SHP77 (cell line): Measurements from ENCODE around the gene IGF2BP3.

Source experiments
- DNase-seq, 2 experiments: peaks; one replicate each; lab custom pipeline; 2025; lab: John Stamatoyannopoulos, UW

IGF2BP3 gene

DNA sequence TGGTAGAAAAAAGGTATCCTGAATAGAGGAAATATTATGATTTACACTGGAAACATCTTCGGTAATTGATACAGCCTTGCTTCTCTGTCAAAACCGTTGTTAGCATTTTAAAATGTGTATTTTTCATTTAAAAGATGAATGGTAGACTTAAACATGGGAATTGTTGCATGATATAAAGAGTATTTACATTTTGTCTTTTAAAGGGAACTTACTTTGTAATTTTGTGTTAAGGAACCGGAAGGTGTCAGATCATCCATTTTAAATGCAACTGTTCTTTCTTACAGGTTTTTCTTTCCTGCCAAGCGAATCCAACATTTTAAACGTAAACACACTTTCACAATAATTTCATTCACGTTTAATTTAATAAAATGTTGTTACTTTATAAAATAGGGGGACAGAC lies 1.8 kb upstream of the IGF2BP3 start:
- no peak for DNase-seq

DNA sequence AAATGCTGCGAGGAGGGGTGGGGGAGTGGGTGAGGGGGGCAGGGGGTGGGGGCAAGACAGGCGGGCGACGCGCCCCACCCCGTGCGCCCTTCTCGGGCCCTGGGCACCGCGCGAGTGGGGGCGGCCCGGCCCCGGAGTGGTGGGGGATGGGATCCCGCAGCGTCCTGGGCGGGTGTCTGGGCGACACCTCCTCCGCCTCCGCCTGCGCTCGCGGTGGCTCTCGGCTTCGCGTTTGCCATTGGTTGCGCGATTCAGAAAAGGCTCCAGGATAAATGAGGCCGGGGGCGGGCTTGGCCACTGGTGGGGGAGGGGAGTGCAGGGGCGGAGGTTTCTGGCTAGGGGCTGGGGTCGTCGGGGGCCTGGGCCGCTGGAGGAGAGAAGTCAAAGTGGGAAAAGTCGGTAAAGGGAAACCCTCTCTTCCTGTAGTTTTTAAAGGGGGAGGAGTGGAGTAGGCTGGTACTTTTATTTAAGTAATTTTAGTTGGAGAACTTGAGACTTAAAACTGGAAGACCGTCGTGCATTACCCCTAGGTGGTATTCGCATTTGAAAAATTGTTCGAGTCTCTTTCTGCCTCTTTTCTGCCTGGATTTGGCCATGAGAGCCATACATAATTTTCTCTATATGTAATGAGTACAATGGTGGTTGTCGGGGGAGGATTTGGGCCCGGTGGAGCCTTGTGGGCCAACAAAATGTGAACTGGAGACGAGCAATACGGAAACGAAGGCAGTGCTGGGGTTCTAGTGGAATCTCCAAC lies 992 bp upstream of the IGF2BP3 start:
- peak; percentile 93 to 98 for DNase-seq

DNA sequence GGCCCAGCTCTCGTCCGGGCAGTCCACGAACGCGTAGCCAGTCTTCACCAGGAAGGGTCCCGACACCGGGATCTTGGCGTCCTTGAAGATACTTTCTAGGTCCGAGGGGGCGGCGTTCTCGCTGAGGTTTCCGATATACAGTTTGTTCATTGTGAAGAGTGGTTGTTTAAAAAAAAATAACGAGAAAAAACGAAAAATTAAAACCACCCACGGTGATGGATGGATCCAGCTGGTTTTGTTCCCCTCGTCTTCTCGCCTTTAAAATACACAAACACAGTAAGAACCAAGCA lies 385 bp downstream of the IGF2BP3 start:
- DNase-seq, result no peak

DNA sequence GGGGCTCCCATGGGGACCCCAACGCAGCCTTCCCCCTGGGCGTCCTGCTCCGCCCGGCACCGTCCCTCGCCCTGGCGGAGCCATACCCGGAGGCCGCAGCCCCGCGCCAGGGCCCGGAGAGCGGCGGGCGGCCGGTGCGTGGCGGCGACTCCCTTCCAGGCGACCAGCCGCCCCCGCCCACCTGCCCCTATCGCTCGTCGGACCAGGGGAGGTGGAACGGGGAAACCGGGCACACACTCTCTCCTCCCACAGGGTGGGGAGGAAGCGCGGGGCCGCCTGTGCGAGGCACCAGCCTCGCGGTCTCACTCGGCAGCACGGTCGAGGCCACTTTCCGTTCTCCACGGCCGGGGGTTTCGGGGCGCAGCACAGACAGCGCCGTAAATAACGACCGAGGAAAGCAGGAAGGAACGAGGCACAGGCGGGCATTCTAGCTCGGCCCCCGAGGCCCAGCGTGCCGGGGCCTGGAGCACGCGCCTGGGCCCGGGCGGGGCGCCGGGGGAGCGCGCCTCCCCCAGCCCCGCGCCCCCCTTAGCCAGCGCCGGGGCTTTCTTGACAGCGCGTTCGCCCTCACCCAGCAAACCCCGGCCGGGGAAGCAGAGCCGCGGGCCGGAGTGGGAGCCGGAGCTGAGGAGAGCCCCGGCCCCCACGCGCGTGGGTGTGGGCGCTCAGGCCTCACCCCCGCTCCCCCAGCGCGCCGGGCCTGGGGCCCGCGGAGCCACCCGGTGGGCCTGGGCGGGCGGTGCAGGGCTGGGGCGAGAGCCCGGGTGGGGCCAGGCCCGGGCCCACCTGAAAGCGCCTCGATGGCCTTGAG lies 936 bp downstream of the IGF2BP3 start:
- peak in 1 of 2 experiments; percentile 52 for DNase-seq

DNA sequence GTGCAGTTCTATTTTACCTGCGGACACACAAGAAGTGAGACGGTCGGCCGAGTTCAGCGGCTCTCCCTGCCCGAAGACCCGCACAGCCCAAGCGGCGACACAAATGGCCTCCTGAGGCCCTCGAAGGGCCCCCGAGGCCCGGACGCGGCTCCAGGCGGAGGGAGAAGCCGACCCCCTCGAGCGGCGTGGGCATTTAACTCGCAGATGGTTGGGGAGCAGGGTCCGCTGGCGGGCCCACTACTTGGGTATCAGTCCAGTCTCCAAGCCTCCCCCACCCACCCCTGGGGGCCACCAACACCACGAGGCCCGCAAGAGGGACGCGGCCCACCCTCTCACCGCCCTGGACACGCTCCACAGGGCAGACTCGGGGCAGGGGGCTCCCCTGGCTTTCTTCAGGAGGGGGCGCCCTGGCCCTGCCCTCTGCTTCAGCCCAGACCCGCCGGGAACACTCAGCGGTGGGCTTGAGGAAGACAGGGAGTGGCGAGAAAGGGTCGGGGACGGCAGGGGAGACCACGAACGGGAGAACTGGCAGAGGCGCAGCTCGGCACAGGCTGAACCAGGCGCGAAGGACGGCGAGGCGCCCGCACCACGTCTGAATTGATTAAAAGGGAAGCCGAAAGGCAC lies 1.7 kb downstream of the IGF2BP3 start:
- DNase-seq, result peak in 1 of 2 experiments; percentile 20

DNA sequence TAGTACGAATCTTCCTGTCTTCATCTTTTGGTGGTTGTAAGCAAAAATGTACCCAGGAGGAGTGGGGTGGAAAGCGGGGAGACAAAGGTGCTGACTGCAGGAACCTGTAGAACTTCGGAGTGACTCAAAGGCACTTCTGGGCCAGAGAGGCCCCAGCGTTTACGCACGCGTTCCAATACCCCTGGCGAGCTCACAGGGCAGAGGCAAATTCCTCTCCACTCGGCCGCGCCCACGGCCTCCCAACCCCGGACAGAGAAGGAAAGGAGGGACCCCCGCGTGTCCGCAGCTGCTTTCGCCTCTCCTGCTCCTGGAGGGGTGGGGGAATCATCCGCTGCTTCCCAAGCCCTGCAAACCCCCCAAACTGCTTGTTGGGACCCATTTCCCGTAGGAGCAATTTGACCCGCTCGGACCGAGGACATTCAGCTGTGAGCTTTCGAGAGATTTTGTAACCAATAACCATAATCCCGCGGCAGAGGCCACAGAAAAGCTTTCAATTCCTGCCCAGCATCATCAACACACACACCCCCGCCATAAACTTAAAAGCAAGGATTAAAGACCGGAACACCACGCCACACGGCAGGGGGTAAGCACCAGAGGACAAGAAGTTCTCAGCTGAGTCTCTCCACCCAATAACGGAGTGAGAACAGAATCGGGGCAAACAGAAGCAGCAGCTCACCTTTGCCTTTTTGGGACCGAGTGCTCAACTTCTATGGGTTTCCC lies 2.3 kb downstream of the IGF2BP3 start:
- DNase-seq, result peak; percentile 26 to 31

DNA sequence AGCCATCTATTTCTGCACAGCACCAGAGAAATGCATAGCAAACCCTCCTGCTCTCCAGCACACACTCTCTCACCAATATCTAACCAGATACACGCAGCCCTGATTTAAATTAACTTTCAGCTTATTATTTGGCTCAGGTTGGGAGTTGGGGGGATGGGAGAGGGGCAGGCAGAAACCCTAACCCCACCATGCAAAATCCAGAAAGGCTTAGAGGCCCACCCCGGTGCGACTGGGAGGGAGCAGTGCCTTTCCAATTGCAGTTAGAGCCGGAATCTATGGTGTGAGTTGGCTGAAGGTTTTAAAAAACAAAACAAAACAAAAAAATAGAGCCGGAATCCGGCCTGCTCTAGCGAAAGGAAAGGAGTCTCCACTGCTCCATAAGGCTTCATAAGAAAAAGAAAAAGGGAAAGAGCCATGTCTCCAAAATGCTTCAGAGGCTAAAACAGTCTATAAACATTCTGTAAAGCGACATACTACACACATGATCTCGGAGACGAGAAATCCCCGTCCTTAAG lies 2.9 kb downstream of the IGF2BP3 start:
- no peak for DNase-seq

DNA sequence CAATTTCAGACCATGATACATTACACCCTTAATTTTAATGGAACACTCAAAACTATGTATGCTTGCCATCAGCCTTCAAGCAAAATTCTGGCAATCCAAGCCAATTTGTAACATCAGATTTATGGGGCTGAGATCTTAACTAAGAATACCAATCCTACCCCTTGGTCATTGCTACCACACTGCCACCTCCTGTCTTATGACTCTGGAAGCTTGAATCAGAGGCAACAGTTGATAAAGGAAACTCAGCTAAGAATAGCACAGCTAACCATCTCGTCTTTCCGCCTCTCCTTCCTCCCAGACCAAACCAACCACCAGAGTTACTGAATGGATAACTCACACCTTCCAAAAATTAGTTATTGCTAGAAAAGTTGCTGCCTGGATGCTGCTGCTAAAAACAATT lies 7.4 kb downstream of the IGF2BP3 start:
- DNase-seq, result no peak

DNA sequence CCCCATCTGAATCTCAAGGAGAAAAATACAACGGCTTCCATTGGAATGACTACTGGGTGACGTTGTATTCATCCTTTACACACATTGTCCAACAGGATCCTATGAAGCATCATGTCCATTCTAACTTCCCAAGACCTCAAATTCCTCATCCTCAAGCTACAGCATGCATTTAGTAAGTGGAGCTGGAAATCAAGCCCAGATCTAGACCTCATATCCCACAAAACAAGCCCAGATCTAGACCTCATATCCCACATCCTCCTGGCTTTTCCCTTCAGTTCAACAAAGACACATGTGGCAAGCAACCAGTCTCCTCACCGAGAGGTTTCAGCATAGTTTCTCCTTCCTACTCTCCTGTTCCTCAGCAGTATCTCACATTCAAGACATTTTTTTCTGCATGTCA lies 12.2 kb downstream of the IGF2BP3 start:
- no peak for DNase-seq

DNA sequence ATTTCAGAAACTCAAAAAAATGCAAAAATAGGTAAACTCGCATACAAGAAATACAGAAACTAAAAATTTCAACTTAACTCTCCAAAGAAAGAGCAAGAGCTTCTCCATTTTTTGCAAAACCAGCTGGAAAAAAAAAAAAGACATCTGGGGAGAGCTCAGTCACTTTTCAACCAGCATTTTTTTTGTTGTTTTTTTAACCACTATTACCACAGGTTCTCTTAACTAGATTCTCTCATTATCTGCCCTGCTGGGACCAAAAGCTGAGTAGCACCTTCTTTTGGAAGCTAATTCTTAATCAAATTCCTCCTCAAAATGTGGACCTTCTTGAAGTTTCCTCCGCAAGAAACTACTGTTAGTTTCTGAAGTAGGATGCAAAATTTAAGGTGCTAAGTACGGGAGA lies 14.2 kb downstream of the IGF2BP3 start:
- no peak for DNase-seq

DNA sequence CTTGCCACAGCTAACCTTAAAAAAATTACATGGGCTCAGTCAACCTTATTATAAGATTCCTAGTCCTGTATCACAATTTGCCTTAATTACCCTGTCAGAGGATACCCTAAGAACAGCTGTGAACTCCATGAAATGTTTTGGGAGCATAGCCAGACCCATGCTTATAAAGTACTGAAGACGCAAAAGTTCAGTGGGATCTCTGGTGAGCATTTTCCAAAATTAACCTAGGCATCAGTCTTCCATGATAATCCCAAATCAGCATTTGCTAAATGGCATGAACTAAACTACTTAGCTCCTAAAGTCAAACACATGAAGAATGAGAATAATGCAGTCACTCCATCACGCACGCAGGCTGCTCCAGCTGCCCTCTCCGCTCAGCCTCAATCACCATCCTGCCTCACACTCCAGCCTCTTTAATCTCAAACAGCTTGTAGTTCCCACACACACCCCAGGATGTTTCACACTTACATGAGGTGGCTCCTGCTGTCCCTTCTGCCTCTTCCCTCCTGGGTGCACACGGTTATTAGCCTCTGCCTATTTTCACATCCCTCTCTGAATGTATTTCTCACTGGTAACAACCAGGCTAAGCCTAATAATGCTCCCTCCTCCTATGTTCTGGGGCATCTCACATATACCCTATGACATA lies 15.3 kb downstream of the IGF2BP3 start:
- no peak for DNase-seq

DNA sequence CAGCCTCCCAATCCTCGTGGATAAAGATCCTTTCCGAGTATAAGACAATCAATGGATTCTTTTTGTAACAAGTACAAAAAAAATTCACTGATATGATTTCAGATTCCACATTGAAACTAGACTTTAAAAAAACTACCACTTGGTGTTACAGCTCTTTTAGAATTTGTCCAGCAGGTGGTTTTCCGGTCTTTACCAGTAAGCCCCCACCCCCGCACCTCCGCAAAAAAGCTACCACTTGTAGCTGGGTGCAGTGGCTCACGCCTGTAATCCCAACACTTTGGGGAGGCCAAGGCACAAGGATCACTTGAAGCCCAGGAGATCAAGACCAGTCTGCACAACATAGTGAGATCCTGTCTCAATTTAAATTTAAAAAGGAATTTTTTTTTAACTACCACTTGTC lies 19.8 kb downstream of the IGF2BP3 start:
- DNase-seq, result no peak

DNA sequence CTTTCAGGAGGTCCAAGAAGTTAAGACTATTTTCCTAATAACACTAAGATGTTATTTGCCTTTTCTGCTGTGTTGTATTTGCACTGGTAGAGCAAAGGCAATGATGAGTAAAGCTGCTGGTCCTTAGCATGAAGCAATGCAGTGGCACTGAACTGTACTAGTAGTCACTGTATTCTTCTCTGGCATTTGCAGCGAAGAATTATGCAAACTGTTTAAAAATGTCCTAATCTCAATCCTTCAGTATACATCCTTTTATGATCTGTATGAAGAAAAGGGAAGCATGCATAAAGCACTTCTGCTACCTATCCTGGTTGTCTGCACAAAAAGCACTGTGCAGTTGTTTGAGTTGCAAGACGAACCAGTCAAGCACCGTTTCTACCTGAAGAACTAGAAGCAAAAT lies 20.4 kb downstream of the IGF2BP3 start:
- DNase-seq, result no peak

DNA sequence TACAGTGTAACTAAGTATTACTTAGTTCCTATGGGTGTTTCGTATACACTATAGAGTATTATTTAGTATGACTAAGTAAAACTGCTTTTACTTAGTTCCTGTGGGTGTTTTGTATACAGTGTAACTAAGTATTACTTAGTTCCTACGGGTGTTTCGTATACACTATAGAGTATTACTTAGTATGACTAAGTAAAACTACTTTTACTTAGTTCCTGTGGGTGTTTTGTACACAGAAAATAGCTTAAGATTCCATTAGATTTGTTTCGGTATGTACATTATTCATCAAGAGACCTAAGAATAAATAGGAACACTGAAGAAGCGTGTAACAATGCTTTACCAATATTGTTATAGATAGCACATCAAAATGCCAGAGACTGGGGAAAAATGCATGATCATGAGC lies 25.0 kb downstream of the IGF2BP3 start:
- no peak for DNase-seq

DNA sequence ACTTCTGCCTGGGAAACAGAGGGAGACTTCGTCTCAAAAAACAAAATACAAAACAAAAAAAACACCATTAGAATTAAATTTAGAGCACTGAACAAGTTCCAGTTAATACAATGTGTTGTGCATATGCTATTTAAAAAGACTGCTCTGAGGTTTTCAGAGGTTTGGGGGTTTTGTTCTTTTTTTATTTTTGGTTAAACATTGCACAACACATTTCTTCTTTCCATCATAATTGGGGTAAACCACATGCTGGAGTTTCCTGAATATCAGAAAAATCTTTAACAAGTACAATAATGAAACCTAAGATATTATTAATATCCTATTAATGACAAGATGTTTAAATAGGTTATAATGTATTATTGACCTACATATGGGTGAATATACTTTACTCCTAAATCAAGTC lies 26.3 kb downstream of the IGF2BP3 start:
- DNase-seq, result no peak

DNA sequence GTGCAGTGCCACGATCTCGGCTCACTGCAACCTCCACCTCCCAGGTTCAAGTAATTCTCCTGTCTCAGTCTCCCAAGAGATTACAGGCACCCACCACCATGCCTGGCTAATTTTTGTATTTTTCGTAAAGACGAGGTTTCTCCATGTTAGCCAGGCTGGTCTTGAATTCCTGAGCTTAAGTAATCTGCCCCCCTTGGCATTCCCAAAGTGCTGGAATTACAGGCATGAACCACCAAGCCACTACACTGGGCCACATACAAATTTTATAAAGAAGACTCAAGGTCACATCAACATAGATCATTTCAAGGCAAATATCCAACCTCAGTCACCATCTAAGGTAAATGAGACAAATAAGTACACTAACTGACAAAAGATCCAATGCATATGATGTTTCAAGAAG lies 32.1 kb downstream of the IGF2BP3 start:
- DNase-seq, result no peak

DNA sequence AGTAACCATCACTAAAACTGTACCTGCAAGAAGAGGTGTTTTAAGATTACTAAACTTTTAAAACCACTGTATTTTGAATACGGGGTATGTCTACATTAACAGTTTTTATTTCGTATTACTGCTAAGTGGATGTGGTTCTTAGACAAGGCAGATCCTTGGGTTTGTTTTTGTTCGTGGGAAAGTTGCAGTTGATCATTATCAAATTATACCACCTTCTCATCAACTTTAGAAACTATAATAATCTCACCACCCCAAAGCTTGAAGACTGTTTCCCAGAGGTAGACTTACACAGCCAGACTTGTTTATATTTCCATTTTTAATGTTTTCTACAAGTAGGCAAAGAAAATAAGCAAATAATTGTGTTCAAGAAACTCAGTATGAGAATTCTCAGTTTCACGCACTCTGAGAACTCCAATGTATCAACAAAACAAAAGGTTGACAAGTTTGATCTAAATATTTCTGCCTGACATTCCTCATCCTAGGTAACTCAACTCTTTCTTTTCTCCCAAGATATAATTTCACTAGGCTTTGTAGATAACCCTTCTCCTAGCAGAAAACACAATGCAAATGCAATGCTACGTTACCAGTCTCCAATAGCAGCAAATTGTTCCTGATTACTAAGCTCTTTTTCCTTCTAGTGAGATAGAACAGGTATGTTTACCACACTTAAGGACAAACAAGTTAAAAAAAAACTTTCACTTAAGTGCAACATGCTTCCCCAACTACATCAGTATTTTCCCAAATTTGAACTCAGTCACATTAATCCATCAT lies 36.0 kb downstream of the IGF2BP3 start:
- DNase-seq, result no peak

DNA sequence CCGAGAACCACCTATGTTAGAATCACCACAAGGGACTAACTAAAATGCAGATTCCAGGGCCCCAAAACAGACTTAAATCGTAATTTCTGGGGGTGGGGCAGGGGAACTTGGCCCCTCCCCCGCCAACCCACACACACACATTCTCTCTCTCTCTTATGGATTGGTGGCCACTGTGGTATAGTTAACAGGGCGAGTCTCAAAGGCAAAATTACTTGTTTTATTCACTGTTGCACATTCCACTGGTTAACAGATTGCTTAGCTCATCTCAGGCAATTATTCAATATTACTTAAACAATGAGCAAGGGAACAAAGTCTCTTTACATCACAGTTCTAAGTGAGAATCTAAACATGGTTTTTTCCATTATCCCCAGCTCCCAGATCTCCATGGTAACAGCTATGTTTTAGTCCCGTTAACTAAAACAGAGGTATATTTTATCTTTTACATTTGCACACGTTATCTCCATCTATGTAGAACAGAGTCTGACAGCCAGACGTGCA lies 38.5 kb downstream of the IGF2BP3 start:
- no peak for DNase-seq

DNA sequence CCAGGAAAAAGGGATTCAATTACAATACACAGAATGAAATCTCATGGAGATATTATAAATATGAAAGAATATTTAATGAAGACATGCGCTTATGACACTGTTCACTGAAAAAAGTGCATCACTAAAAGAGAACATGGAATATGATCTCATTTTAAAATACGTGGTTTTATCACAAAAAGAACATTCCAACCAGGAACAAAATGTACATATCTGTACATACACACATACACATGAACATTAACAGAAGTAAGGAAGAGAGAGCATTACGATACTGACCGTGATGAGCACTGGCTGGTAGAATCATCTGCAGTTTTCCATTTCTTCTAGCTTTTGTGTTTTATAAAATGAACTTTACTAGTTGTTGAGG lies 39.4 kb downstream of the IGF2BP3 start:
- DNase-seq, result no peak

DNA sequence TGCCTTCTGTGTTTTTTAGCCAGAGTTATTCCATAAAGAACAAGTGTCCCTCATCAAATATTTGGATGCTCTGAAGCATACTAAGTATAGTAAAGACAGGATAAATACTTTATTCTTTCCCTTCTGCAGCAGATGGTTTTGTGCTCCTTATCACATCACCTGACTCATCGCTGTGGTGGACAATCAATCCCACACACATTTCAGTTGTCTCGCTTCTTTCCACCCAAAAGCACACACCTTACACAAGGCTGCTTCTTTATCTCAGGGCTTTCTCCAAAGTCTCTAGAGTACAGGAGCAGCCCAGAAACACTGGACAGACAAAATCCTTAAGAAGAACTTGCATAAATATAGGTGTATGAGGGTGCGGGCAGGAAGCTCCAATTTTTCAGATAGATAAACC lies 43.4 kb downstream of the IGF2BP3 start:
- no peak for DNase-seq

DNA sequence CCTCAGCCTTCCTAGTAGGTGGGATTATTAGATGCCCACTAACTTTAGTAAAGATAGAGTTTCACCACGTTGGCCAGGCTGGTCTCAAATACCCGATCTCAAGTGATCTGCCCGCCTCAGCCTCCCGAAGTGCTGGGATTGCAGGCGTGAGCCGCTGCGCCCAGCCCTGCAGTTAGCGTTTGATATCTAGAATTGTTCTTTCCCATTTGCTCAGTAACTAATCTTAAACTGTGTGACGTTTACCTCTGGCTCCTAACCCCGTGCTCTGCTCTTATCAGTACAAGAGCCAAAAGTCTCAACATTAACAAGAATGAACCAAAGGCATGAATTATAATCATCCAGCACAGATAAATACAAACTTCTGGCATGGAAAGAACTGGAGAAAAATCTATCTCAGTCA lies 47.4 kb downstream of the IGF2BP3 start:
- DNase-seq, result no peak
